AG08395 (cell line): ENCODE data around the gene PSMC3.

Experiments used
- DNase-seq: peaks from one replicate; pipeline ENCODE4 v3.0.0; 2012; ENCODE audit warnings: mixed read lengths, low spot score

Gene PSMC3

GRCh38 chr11:47413908-47414684 is 12.1 kb downstream of the PSMC3 start:
- peak; percentile 45 for DNase-seq

- DNase-seq = no peak
Measured at GRCh38 chr11:47413351-47413750, 12.9 kb downstream of the PSMC3 start.

GRCh38 chr11:47411884-47412746 is 14.1 kb downstream of the PSMC3 start:
- no peak for DNase-seq

GRCh38 chr11:47410370-47411264 is 15.6 kb downstream of the PSMC3 start:
- DNase-seq = no peak

GRCh38 chr11:47409440-47410369 is 16.5 kb downstream of the PSMC3 start:
- DNase-seq = peak; percentile 47

- DNase-seq = peak; percentile 84
Measured at GRCh38 chr11:47408598-47409439, 17.4 kb downstream of the PSMC3 start.

- DNase-seq = peak; percentile 98
Measured at GRCh38 chr11:47407746-47408590, 18.3 kb downstream of the PSMC3 start, which contains the start of gene SLC39A13. Gene SLC39A13 (plus strand): TSS chr11:47408590. CDS start chr11:47410095, 1,505 bp downstream.

- DNase-seq = no peak
Measured at GRCh38 chr11:47406896-47407745, 19.1 kb downstream of the PSMC3 start.

- no peak for DNase-seq
Measured at GRCh38 chr11:47403571-47403970, 22.7 kb downstream of the PSMC3 start.

- DNase-seq = no peak
Measured at GRCh38 chr11:47403135-47403534, 23.1 kb downstream of the PSMC3 start.

GRCh38 chr11:47400768-47401279 is 25.4 kb downstream of the PSMC3 start:
- no peak for DNase-seq

- DNase-seq = no peak
Measured at GRCh38 chr11:47399860-47400767, 26.1 kb downstream of the PSMC3 start.

GRCh38 chr11:47398551-47398950 is 27.7 kb downstream of the PSMC3 start:
- DNase-seq = no peak

- no peak for DNase-seq
Measured at GRCh38 chr11:47398011-47398410, 28.2 kb downstream of the PSMC3 start.

GRCh38 chr11:47396049-47396320 is 30.3 kb downstream of the PSMC3 start:
- DNase-seq = no peak

- DNase-seq = no peak
Measured at GRCh38 chr11:47395223-47396048, 30.8 kb downstream of the PSMC3 start.
